ENCODE data around the gene SHOX. TPM values are rescaled to one million over a fixed set of nuclear protein-coding genes. Genes with fewer than 3 reads are reported as not detected.

SHOX gene
- total RNA-seq, 1 donor, result 13.4 TPM

DNA sequence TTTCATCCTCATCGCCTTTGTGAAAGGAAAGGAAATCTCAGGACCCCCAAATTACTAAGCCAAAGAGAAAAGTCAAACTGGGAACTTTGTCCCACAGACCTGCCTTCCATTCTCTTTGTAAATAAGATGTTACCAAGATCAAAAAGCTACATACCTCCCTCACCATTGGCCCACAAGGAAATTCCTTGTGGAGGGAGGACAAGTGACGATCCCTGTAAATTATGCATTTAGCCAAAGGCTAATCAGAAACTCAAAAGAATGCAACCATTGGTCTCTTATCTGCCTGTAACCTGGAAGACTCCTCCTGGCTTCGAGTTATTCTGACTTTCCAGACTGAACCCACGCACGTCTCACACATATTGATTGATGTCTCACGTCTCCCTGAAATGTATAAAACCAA, 70.3 kb downstream of the SHOX start:
- H3K4me3 ChIP-seq (ENCODE audit: insufficient read depth, low read length), result no peak overlapping the region
- no peaks in the 10 kb centered on the region for H3K27me3 ChIP-seq (ENCODE audit: insufficient read depth, low read length)
- no peaks in the 10 kb centered on the region for H4K20me1 ChIP-seq (ENCODE audit: insufficient read depth, low read length)
- H3K36me3 ChIP-seq (ENCODE audit: insufficient read depth, low read length), result no peaks in the 10 kb centered on the region
- no peak overlapping the region for H3K4me2 ChIP-seq (ENCODE audit: insufficient read depth, low read length)
- peaks cover 4% of the 10 kb centered on the region for H3K4me1 ChIP-seq (ENCODE audit: insufficient read depth, low read length)
- TF ChIP-seq, protein P1, sequence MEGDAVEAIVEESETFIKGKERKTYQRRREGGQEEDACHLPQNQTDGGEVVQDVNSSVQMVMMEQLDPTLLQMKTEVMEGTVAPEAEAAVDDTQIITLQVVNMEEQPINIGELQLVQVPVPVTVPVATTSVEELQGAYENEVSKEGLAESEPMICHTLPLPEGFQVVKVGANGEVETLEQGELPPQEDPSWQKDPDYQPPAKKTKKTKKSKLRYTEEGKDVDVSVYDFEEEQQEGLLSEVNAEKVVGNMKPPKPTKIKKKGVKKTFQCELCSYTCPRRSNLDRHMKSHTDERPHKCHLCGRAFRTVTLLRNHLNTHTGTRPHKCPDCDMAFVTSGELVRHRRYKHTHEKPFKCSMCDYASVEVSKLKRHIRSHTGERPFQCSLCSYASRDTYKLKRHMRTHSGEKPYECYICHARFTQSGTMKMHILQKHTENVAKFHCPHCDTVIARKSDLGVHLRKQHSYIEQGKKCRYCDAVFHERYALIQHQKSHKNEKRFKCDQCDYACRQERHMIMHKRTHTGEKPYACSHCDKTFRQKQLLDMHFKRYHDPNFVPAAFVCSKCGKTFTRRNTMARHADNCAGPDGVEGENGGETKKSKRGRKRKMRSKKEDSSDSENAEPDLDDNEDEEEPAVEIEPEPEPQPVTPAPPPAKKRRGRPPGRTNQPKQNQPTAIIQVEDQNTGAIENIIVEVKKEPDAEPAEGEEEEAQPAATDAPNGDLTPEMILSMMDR (IDR thresholded peaks at IDR 0.05; ENCODE audit: extremely low read depth, low read depth, low read length), result no peak
- DNase-seq (ENCODE audit: insufficient read length, low spot score, missing footprints), result no peak
- no peaks in the 10 kb centered on the region for H3K79me2 ChIP-seq (ENCODE audit: insufficient read depth, low read length)
- no peak overlapping the region for H3K27ac ChIP-seq (ENCODE audit: low read depth, low read length)
- H3K9me3 ChIP-seq (ENCODE audit: low read depth, low read length), result no peaks in the 10 kb centered on the region
- H2AFZ ChIP-seq (ENCODE audit: low read length), result no peak overlapping the region

DNA sequence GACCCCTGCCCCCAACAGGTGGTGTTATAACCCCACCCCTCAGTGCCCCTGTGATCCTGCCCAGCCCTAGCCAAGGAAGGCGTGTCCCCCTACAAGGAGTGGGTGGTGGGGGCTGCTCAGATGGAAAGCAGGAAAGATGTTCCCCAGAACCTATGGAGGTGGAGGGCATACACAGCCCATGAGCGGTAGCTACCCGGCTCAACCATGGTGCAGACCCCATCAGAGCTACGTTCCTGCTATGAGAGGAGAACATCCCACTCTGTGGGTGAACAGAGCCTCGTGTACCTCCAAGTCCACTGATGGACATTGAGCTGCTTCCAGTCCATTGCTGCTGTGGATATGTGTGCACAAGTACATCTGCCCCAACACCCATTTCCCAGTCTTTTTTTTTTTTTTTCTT, 71.1 kb downstream of the SHOX start:
- Histone ChIP-seq H2AFZ (ENCODE audit: low read length) (no peak overlapping the region), H3K27me3 (ENCODE audit: insufficient read depth, low read length) (no peaks in the 10 kb centered on the region), H4K20me1 (ENCODE audit: insufficient read depth, low read length) (no peaks in the 10 kb centered on the region), H3K27ac (ENCODE audit: low read depth, low read length) (no peak overlapping the region), H3K4me2 (ENCODE audit: insufficient read depth, low read length) (no peak overlapping the region), H3K36me3 (ENCODE audit: insufficient read depth, low read length) (no peaks in the 10 kb centered on the region), H3K9me3 (ENCODE audit: low read depth, low read length) (no peaks in the 10 kb centered on the region), H3K4me1 (ENCODE audit: insufficient read depth, low read length) (peaks cover 4% of the 10 kb centered on the region), H3K4me3 (ENCODE audit: insufficient read depth, low read length) (no peak overlapping the region), H3K79me2 (ENCODE audit: insufficient read depth, low read length) (no peaks in the 10 kb centered on the region)
- DNase-seq (ENCODE audit: insufficient read length, low spot score, missing footprints), result no peak
- TF ChIP-seq, protein P1 (IDR thresholded peaks at IDR 0.05; ENCODE audit: extremely low read depth, low read depth, low read length), result no peak

DNA sequence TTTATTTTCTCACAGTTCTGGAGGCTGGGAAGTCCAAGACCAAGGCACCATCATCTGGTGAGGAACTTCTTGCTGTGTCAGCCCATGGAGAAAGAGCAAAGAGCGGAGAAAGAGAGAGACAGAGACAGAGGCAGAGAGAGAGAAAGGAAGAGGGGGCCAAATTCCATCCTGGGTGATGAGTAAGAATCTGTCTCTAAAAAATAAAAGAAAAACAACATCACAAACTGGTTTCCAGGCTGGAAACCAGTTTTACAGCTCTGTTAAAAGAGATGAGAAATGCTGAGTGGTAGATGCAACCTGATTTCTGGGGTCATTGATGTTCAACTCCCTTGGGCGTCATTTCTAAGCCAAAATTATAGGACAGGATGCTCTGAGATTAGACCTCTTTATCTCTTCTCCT, 72.9 kb downstream of the SHOX start:
- no peak overlapping the region for H3K4me3 ChIP-seq (ENCODE audit: insufficient read depth, low read length)
- DNase-seq (ENCODE audit: insufficient read length, low spot score, missing footprints), result no peak
- H3K79me2 ChIP-seq (ENCODE audit: insufficient read depth, low read length), result no peaks in the 10 kb centered on the region
- peak overlapping the region; percentile 26 for H3K4me2 ChIP-seq (ENCODE audit: insufficient read depth, low read length)
- no peaks in the 10 kb centered on the region for H4K20me1 ChIP-seq (ENCODE audit: insufficient read depth, low read length)
- H3K36me3 ChIP-seq (ENCODE audit: insufficient read depth, low read length), result no peaks in the 10 kb centered on the region
- TF ChIP-seq, protein P1 (IDR thresholded peaks at IDR 0.05; ENCODE audit: extremely low read depth, low read depth, low read length), result no peak
- no peaks in the 10 kb centered on the region for H3K27me3 ChIP-seq (ENCODE audit: insufficient read depth, low read length)
- H2AFZ ChIP-seq (ENCODE audit: low read length), result no peak overlapping the region
- peaks cover 2% of the 10 kb centered on the region for H3K9me3 ChIP-seq (ENCODE audit: low read depth, low read length)
- H3K27ac ChIP-seq (ENCODE audit: low read depth, low read length), result peak overlapping the region; percentile 77
- peaks cover 2% of the 10 kb centered on the region for H3K4me1 ChIP-seq (ENCODE audit: insufficient read depth, low read length)

DNA sequence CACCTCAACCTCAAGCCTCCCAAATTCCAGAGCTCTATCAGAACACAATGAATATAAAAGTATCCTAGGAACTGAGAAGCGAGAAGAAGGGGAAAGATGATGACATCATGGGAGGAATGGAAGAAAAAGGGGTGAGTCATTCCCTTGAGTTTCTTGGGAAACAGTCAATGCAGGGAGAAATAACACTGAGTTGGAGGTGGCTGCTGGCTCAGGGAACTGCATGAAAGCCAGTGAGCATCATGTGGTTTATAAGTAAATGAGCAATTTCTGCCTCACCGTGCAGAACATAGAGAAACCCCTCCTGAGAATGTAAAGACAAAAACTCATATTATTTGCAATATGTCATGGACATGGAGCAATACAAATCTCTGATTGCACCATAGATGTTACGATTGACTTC, 73.3 kb downstream of the SHOX start:
- peak overlapping the region; percentile 77 for H3K27ac ChIP-seq (ENCODE audit: low read depth, low read length)
- no peak overlapping the region for H3K4me3 ChIP-seq (ENCODE audit: insufficient read depth, low read length)
- H4K20me1 ChIP-seq (ENCODE audit: insufficient read depth, low read length), result no peaks in the 10 kb centered on the region
- no peaks in the 10 kb centered on the region for H3K36me3 ChIP-seq (ENCODE audit: insufficient read depth, low read length)
- H3K27me3 ChIP-seq (ENCODE audit: insufficient read depth, low read length), result no peaks in the 10 kb centered on the region
- peaks cover 2% of the 10 kb centered on the region for H3K9me3 ChIP-seq (ENCODE audit: low read depth, low read length)
- TF ChIP-seq, protein P1 (IDR thresholded peaks at IDR 0.05; ENCODE audit: extremely low read depth, low read depth, low read length), result no peak
- no peaks in the 10 kb centered on the region for H3K79me2 ChIP-seq (ENCODE audit: insufficient read depth, low read length)
- no peak overlapping the region for H2AFZ ChIP-seq (ENCODE audit: low read length)
- DNase-seq (ENCODE audit: insufficient read length, low spot score, missing footprints), result peak; percentile 87
- H3K4me2 ChIP-seq (ENCODE audit: insufficient read depth, low read length), result peak overlapping the region; percentile 26
- no peaks in the 10 kb centered on the region for H3K4me1 ChIP-seq (ENCODE audit: insufficient read depth, low read length)

Other genes starting within 250 kb of the SHOX start
- gene PPP2R3B, start 243.9 kb upstream of the SHOX start, total RNA-seq, result 10.3 and 13.4 TPM in 2 replicates